Fibroblast of upper back skin (primary cell): Measurements from ENCODE around the gene RTN1.
A peak's percentile ranks its signal among the peaks of the same experiment; 100 is the strongest.

Experiments
- DNase-seq: peaks from one replicate; pipeline ENCODE4 v3.0.0-alpha.2; 2013

Gene RTN1

GRCh38 chr14:59870277-59871165 lies at the start of gene RTN1:
RTN1 (minus strand) TSS chr14:59870776; CDS start chr14:59870630, 146 bp downstream.
- peak; percentile 39 for DNase-seq

GRCh38 chr14:59920378-59920683 lies 49.8 kb upstream of the RTN1 start:
- DNase-seq, result no peak

GRCh38 chr14:59919570-59920377 lies 49.2 kb upstream of the RTN1 start, which contains the start of gene LRRC9:
LRRC9 (plus strand) TSS chr14:59920144.
- DNase-seq, result peak; percentile 6

GRCh38 chr14:59918824-59919569 lies 48.4 kb upstream of the RTN1 start:
- peak; percentile 26 for DNase-seq

- DNase-seq, result no peak
Observed at GRCh38 chr14:59913187-59913586, 42.6 kb upstream of the RTN1 start.

- no peak for DNase-seq
Observed at GRCh38 chr14:59912443-59912842, 41.9 kb upstream of the RTN1 start.

- no peak for DNase-seq
Observed at GRCh38 chr14:59905188-59905587, 34.6 kb upstream of the RTN1 start.

- DNase-seq, result no peak
Observed at GRCh38 chr14:59904184-59904583, 33.6 kb upstream of the RTN1 start.

GRCh38 chr14:59900556-59900955 lies 30.0 kb upstream of the RTN1 start:
- no peak for DNase-seq

GRCh38 chr14:59897757-59898383 lies 27.3 kb upstream of the RTN1 start:
- DNase-seq, result peak; percentile 13

- no peak for DNase-seq
Observed at GRCh38 chr14:59895721-59896120, 25.1 kb upstream of the RTN1 start.

- no peak for DNase-seq
Observed at GRCh38 chr14:59890676-59891075, 20.1 kb upstream of the RTN1 start.

GRCh38 chr14:59882957-59883356 lies 12.4 kb upstream of the RTN1 start:
- DNase-seq, result no peak

- no peak for DNase-seq
Observed at GRCh38 chr14:59871166-59871495, 555 bp upstream of the RTN1 start.

GRCh38 chr14:59869381-59870255 lies 958 bp downstream of the RTN1 start:
- no peak for DNase-seq

- no peak for DNase-seq
Observed at GRCh38 chr14:59868021-59868420, 2.6 kb downstream of the RTN1 start.

GRCh38 chr14:59863806-59864525 lies 6.6 kb downstream of the RTN1 start:
- no peak for DNase-seq

- no peak for DNase-seq
Observed at GRCh38 chr14:59857328-59857727, 13.2 kb downstream of the RTN1 start.

GRCh38 chr14:59852350-59852749 lies 18.2 kb downstream of the RTN1 start:
- DNase-seq, result no peak

GRCh38 chr14:59850458-59850857 lies 20.1 kb downstream of the RTN1 start:
- DNase-seq, result no peak
